Testis (tissue), 3 donors: ENCODE results near the gene PRKAG3. TPM values are rescaled to one million over a fixed set of nuclear protein-coding genes. Genes with fewer than 3 reads are reported as not detected.

Source experiments
- DNase-seq: peaks from one replicate; pipeline ENCODE4 v3.0.0-alpha.2; 2019
- H3K27ac ChIP-seq, 2 donors: fragments of 200-600 bp; sonication (generic); one replicate each; pipeline ENCODE4 v1.5.1; 2019
- H3K27me3 ChIP-seq: fragments of 200-600 bp; sonication (generic); one replicate; pipeline ENCODE4 v1.5.1; 2019
- H3K36me3 ChIP-seq: fragments of 200-600 bp; sonication (generic); one replicate; pipeline ENCODE4 v1.5.1; 2017; ENCODE audit warnings: low read depth; ENCODE audit errors: missing control alignments
- H3K4me1 ChIP-seq: fragments of 200-600 bp; sonication (generic); one replicate; pipeline ENCODE4 v1.5.1; 2019
- H3K4me3 ChIP-seq, 2 donors: fragments of 200-600 bp; sonication (generic); one replicate each; pipeline ENCODE4 v1.5.1; 2017 to 2019
- H3K9me3 ChIP-seq: fragments of 200-600 bp; sonication (generic); one replicate; pipeline ENCODE4 v1.5.1; 2017
- CTCF ChIP-seq, 3 experiments: fragments of 450-650 bp in 2 of 3; fragments of 200-600 bp in 1 of 3; sonication (generic) in 1 of 3; IDR thresholded peaks; one replicate each; pipeline ENCODE4 v1.5.1; 2016 to 2019; ENCODE audit warnings: antibody characterized with exemption in 3 of 3, mild to moderate bottlenecking in 2 of 3, moderate library complexity in 1 of 3
- POLR2A ChIP-seq: fragments of 450-650 bp; IDR thresholded peaks from one replicate; pipeline ENCODE4 v1.6.1; 2017; ENCODE audit warnings: antibody characterized with exemption, mild to moderate bottlenecking, moderate library complexity
- WGBS, 2 donors: methylation state at CpG; one replicate each; pipeline ENCODE4 v1.1.5; 2018; 5-methylcytosine and 5-hydroxymethylcytosine counted together
- intact Hi-C: fragments of 100-400 bp; cut with DNase I; formaldehyde crosslinking; loops from one replicate; pipeline ENCODE4 v1.15.1; 2023; ENCODE audit warnings: low total_unique reads
- polyA plus RNA-seq: library from polyadenylated mRNA; stranded (reverse); fragments of 350-450 nt; fragmentation: Illumina TruSeq; extraction: RNeasy Lipid Tissue Mini Kit (QIAGEN cat#74804); gene quantifications from one replicate; pipeline ENCODE4 v1.2.3, GENCODE V29; 2014; ENCODE audit warnings: low read depth, low replicate concordance; ENCODE audit not compliant: insufficient read depth
- total RNA-seq, 2 donors: library from RNA; depleted of rRNA; stranded (reverse); fragments of >200 nt; gene quantifications; one replicate each; pipeline ENCODE4 v1.2.3, GENCODE V29; 2016

Gene PRKAG3
- total and polyA plus RNA-seq, 3 donors from 2014 or later = 0.25 to 0.40 (median 0.39) TPM

- H3K4me1 ChIP-seq = peaks cover 21% of the 10 kb centered on the region
- TF ChIP-seq CTCF (IDR thresholded peaks at IDR 0.05) (no peak), POLR2A (no peak)
- peak within 1 kb of the TSS in 1 of 2 donors; percentile 31 for H3K27ac ChIP-seq
- no peaks in the 10 kb centered on the region for H3K27me3 ChIP-seq
- WGBS, 2 donors = 0% methylated on average over 11 to 42 of the region's 64 CpGs
- no peak for DNase-seq
- no peaks in the 10 kb centered on the region for H3K9me3 ChIP-seq
- no peaks in the 10 kb centered on the region for H3K36me3 ChIP-seq
- H3K4me3 ChIP-seq = peak within 1 kb of the TSS; percentile 47 to 54
- intact Hi-C loops = no loop called here
Measured at GRCh38 chr2:218859556-218859987, 28.0 kb upstream of the PRKAG3 start, which contains the start of gene WNT6. Gene WNT6, plus strand, starts transcription at chr2:218859805. Its CDS starts 233 bp downstream, at chr2:218860038.

- no peak for DNase-seq
- Histone ChIP-seq H3K36me3 (no peaks in the 10 kb centered on the region), H3K4me3 (peak overlapping the region; percentile 47 to 54), H3K9me3 (no peaks in the 10 kb centered on the region), H3K27me3 (no peaks in the 10 kb centered on the region), H3K27ac (no peak overlapping the region), H3K4me1 (peaks cover 21% of the 10 kb centered on the region)
- WGBS, 2 donors = 14% methylated on average over 48 to 51 of the region's 51 CpGs
- TF ChIP-seq POLR2A (no peak), CTCF (IDR thresholded peaks at IDR 0.05) (no peak)
- intact Hi-C loops = no loop called here
Measured at GRCh38 chr2:218858671-218859555, 27.3 kb upstream of the PRKAG3 start.

GRCh38 chr2:218858138-218858445 lies 26.5 kb upstream of the PRKAG3 start:
- Histone ChIP-seq H3K36me3 (no peaks in the 10 kb centered on the region), H3K4me3 (no peak overlapping the region), H3K27me3 (no peaks in the 10 kb centered on the region), H3K27ac (no peak overlapping the region), H3K9me3 (no peaks in the 10 kb centered on the region), H3K4me1 (peaks cover 21% of the 10 kb centered on the region)
- WGBS, 2 donors = 36 to 39% methylated on average over 1 of the region's 1 CpG
- DNase-seq = no peak
- TF ChIP-seq POLR2A = no peak
- TF ChIP-seq CTCF (IDR thresholded peaks at IDR 0.05) = no peak
- intact Hi-C loops = no loop called here

- no peaks in the 10 kb centered on the region for H3K27me3 ChIP-seq
- H3K36me3 ChIP-seq = no peaks in the 10 kb centered on the region
- H3K4me3 ChIP-seq = no peak overlapping the region
- no peaks in the 10 kb centered on the region for H3K9me3 ChIP-seq
- intact Hi-C loops = no loop called here
- DNase-seq = peak; percentile 65
- TF ChIP-seq POLR2A (no peak), CTCF (IDR thresholded peaks at IDR 0.05) (no peak)
- 41 to 43% methylated on average over 9 to 10 of the region's 10 CpGs for WGBS, 2 donors
- H3K27ac ChIP-seq = no peak overlapping the region
- peaks cover 21% of the 10 kb centered on the region for H3K4me1 ChIP-seq
Measured at GRCh38 chr2:218857371-218858137, 26.0 kb upstream of the PRKAG3 start.
